Measurements from ENCODE around the gene LNP1. TPM values are rescaled to one million over a fixed set of nuclear protein-coding genes. Genes with fewer than 3 reads are reported as not detected.

The LNP1 gene
- total RNA-seq (ENCODE audit: low replicate concordance) = 3.5 and 3.8 TPM in 2 replicates

GRCh38 chr3:100400780-100401673 lies at the start of gene LNP1, which contains the start of gene TOMM70:
LNP1 (plus strand) TSS chr3:100401539; CDS start chr3:100429730, 28,191 bp downstream.
TOMM70 (minus strand) TSS chr3:100401089; CDS start chr3:100400949, 140 bp downstream.

GRCh38 chr3:100492059-100493006 lies 91.0 kb downstream of the LNP1 start, which contains the start of gene TMEM45A:
TMEM45A (plus strand) TSS chr3:100492619; CDS start chr3:100555212, 62,593 bp downstream.

Other genes starting within 250 kb of the LNP1 start
- gene TBC1D23, start 140.5 kb upstream of the LNP1 start, total RNA-seq (ENCODE audit: low replicate concordance) = 51.1 and 53.5 TPM in 2 replicates
- gene NIT2, start 66.8 kb upstream of the LNP1 start, total RNA-seq (ENCODE audit: low replicate concordance) = 1.9 and 14.6 TPM in 2 replicates
- 18.8 and 40.9 TPM in 2 replicates for gene TOMM70, start 450 bp upstream of the LNP1 start, total RNA-seq (ENCODE audit: low replicate concordance)
- 48.6 and 56.3 TPM in 2 replicates for gene TMEM45A, start 91.1 kb downstream of the LNP1 start, total RNA-seq (ENCODE audit: low replicate concordance)
- gene ADGRG7, start 208.1 kb downstream of the LNP1 start, total RNA-seq (ENCODE audit: low replicate concordance) = 0.12 TPM in 1 of 2 replicates, not detected in the other